HTR-8/SVneo (cell line): ENCODE data around the gene RMND5B.
"Not testable (repeated sequence)": the region's sequence is repeated elsewhere in the genome, so short reads cannot be mapped to it uniquely, and the experiment has no call there.

Experiments used
- DNase-seq: peaks from one replicate; pipeline ENCODE4 v3.0.0; 2011; ENCODE audit warnings: low spot score, mixed read lengths; ENCODE audit not compliant: insufficient read length
- FAIRE-seq: peaks from 2 replicates; lab custom pipeline; 2011; peaks lifted over from hg19 to GRCh38; lab: Jason Lieb, UNC

RMND5B gene

GRCh38 chr5:178162481-178162880, 31.7 kb downstream of the RMND5B start:
- FAIRE-seq: no peak
- DNase-seq: no peak

GRCh38 chr5:178163772-178164735, 33.2 kb downstream of the RMND5B start:
- DNase-seq (peak; percentile 87), FAIRE-seq (peak; percentile 33)

- no peak for FAIRE-seq
- DNase-seq: no peak
Measured at GRCh38 chr5:178165581-178165980, 34.8 kb downstream of the RMND5B start.

- DNase-seq (no peak), FAIRE-seq (no peak)
Measured at GRCh38 chr5:178170455-178170854, 39.6 kb downstream of the RMND5B start.

- no peak for DNase-seq
- no peak for FAIRE-seq
Measured at GRCh38 chr5:178174456-178174855, 43.6 kb downstream of the RMND5B start.

GRCh38 chr5:178176791-178177190, 46.0 kb downstream of the RMND5B start:
- FAIRE-seq (no peak), DNase-seq (no peak)

GRCh38 chr5:178177569-178177968, 46.8 kb downstream of the RMND5B start:
- FAIRE-seq (no peak), DNase-seq (no peak)

- FAIRE-seq: no peak
- DNase-seq: no peak
Measured at GRCh38 chr5:178180141-178180863, 49.5 kb downstream of the RMND5B start.

GRCh38 chr5:178182158-178182876, 51.5 kb downstream of the RMND5B start:
- DNase-seq (no peak), FAIRE-seq (no peak)

- FAIRE-seq: no peak
- DNase-seq: no peak
Measured at GRCh38 chr5:178186427-178186826, 55.6 kb downstream of the RMND5B start.

GRCh38 chr5:178187014-178187413, 56.2 kb downstream of the RMND5B start, which contains the start of gene GMCL2:
GMCL2 (minus strand) TSS chr5:178187371; CDS start chr5:178187299, 72 bp downstream.
- no peak for DNase-seq

GRCh38 chr5:178189433-178189832, 58.6 kb downstream of the RMND5B start:
- no peak for FAIRE-seq

More at GRCh38 chr5:178187014-178187413, 56.2 kb downstream of the RMND5B start, which contains the start of gene GMCL2:
- FAIRE-seq: no peak

GRCh38 chr5:178191661-178192060, 60.8 kb downstream of the RMND5B start:
- no peak for FAIRE-seq
- DNase-seq: no peak

More at GRCh38 chr5:178189433-178189832, 58.6 kb downstream of the RMND5B start:
- DNase-seq: no peak

- no peak for FAIRE-seq
- no peak for DNase-seq
Measured at GRCh38 chr5:178192244-178192643, 61.4 kb downstream of the RMND5B start.

GRCh38 chr5:178192787-178193186, 62.0 kb downstream of the RMND5B start:
- DNase-seq (no peak), FAIRE-seq (no peak)

GRCh38 chr5:178193251-178193809, 62.5 kb downstream of the RMND5B start:
- DNase-seq (no peak), FAIRE-seq (no peak)

GRCh38 chr5:178194026-178194425, 63.2 kb downstream of the RMND5B start:
- DNase-seq: no peak

GRCh38 chr5:178196281-178196812, 65.5 kb downstream of the RMND5B start:
- DNase-seq: no peak
- no peak for FAIRE-seq

More at GRCh38 chr5:178194026-178194425, 63.2 kb downstream of the RMND5B start:
- no peak for FAIRE-seq

- DNase-seq (no peak), FAIRE-seq (no peak)
Measured at GRCh38 chr5:178196986-178197385, 66.2 kb downstream of the RMND5B start.

- not testable (repeated sequence) for FAIRE-seq, DNase-seq
Measured at GRCh38 chr5:178198151-178198550, 67.3 kb downstream of the RMND5B start.
